HG02678 (cell line): ENCODE data around the gene DYNLL1.
"Not testable (repeated sequence)": the region's sequence is repeated elsewhere in the genome, so short reads cannot be mapped to it uniquely, and the experiment has no call there.

ENCODE experiments used
- ATAC-seq: cut with Tn5 transposase; IDR thresholded peaks from one replicate; pipeline ENCODE4 v1.9.1; 2021; ENCODE audit warnings: mild to moderate bottlenecking, moderate library complexity; ENCODE audit not compliant: unreplicated experiment

The DYNLL1 gene

DNA sequence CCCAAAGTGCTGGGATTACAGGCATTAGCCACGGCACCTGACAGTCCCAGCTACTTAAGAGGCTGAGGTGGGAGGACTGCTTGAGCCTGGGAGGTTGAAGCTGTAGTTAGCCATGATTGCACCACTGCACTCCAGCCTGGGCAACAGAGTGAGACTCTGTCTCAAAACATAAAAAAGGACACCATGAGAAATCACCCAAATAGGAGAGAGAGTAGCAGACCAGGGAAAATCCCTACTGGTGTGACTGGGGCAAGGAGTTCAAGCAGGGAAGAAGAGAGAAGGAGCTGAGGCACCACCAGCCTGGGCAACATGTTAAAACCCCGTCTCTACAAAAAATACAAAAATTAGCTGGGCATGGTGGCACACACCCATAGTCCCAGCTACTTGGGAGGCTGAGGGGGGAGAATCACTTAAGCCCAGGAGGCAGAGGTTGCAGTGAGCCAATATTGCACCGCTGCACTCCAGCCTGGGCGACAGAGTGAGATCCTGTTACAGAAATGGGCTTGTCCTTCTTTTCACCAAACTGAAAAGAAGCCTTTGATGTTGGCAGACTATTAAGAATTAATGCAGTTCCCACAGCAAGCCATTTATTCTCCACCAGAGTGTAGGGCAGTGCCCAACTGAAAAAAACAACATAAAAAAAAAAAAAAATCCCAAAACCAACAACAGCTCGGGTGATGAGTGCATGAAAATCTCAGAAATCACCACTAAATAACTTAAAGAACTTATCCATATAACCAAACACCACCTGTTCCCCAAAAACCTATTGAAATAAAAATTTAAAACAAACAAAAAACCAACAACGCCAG, 21.9 kb upstream of the DYNLL1 start:
- no peak for ATAC-seq

- ATAC-seq = no peak
Observed at GRCh38 chr12:120474616-120474960, 21.3 kb upstream of the DYNLL1 start.

- ATAC-seq = no peak
Observed at GRCh38 chr12:120475643-120476042, 20.3 kb upstream of the DYNLL1 start.

DNA sequence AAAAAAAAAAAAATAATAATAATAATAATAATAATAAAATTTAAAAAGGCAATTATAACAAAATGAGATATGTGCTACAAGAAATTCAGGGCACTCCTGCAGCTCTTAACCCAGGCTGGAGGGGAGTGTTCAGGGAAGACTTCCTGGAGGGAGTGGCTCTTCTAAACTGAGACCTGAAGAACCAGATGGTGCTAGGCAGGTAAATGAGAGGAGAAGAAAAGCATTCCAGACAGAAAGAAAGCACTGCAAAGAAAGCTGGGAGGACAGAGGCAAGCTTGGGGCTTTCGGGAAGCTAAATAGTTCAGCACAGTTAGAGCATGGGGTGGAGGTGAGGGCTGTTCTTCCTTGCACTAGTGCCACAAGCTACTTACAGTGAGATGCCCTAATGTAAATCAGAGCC, 16.5 kb upstream of the DYNLL1 start:
- no peak for ATAC-seq

GRCh38 chr12:120480211-120480610, 15.7 kb upstream of the DYNLL1 start:
- no peak for ATAC-seq

DNA sequence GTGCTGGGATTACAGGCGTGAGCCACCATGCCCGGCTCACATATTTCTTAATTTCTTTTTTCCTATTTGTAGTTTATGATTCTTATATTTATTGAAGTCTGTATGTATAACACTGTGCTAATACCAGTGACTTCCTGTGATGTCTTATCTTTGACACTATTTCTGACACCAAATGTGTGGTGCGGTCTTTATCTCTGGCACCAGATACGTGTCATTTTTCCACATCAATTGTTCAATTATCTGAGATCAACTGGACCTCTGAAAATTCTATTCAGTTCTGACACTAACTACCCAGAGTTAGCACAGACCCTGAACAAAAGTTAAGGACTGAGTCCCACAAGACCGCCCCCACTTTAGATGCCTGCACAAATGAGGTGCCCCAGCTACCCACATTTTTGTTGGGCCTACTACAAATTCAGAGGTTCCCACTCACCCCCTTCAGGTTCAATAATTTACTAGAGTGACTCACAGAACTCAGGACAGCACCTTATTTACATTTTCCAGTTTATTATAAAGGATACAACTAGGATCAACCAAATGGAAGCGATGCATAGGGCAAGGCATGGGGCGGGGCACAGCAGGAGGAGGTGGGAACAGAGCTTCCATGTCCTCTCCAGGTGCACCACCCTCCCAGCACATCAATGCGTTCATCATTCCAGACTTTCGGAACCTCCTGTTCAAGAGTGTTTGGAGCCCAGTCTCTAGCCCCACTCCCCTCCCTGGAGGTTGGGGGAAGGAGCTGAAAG, 14.7 kb upstream of the DYNLL1 start:
- ATAC-seq = no peak

DNA sequence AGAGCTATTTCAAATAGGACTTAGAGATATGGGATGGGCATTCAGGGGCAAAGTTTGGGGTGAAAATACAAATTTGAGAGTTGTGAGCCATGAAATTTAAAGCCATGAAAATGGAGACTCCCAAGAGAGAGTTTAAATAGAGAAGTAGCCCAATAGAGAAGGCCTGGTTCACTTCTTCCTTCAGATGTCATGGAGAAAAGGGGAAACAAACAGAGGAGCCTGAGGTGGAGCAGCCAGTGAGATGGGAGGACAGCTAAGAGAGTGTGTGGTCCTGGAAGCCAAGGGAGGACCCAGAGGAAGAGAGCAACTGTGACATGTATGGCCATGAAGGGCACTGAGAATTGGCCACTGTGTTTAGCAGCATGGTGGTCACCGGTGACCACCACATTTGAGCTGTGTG, 12.3 kb upstream of the DYNLL1 start:
- no peak for ATAC-seq

GRCh38 chr12:120485961-120486881, 9.7 kb upstream of the DYNLL1 start:
- no peak for ATAC-seq

GRCh38 chr12:120487552-120487951, 8.4 kb upstream of the DYNLL1 start:
- ATAC-seq = not testable (repeated sequence)

DNA sequence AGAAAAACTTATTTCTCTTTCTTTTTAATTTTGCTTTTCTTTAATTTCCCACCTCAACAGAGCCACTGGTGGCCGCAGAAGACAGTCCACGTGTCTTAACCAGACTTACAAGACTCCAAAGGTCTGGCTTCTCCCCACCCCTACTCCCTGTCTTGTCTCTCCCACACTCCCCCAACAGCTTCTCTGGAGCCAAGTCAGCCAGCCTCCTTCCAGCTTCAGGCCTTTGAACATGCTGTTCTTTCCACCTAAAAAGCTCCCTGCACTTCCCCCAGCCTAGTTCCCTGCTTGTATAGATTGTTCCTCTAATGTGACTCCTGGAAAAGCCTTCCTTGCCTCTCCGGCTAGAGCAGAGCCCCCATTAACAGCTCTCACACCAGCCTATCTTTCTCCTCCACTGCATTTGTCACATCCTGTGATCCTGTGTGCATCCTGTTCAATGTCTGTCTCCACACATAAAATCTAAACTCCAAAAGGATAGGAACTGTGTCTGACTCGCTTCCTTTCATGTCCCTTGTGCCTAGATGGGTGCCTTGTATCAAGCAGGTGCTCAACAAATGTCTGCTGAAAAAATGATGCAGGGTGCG, 7.8 kb upstream of the DYNLL1 start:
- ATAC-seq = no peak

GRCh38 chr12:120489018-120489417, 6.9 kb upstream of the DYNLL1 start:
- ATAC-seq = no peak

DNA sequence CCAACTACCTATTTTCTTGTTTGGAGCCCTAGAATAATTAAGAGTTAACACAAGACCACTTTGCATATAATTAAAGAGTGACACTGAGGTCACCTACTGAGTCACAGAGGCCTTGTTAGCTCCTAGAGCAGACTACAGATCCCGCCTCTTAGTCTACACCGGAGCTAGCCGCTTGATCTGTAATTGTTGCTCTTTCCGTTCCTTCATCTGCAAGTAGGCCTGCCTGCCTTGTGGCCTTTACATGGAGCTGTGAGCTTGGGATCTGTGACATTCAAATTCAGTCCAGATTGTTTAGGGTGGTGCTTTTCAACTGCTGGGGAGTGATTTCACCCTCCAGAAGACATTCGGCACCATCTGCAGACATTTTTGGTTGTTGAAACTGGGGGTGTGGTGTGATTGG, 5.6 kb upstream of the DYNLL1 start:
- ATAC-seq = no peak

- ATAC-seq = no peak
Observed at GRCh38 chr12:120490833-120491512, 4.9 kb upstream of the DYNLL1 start.

GRCh38 chr12:120495186-120495730, 655 bp upstream of the DYNLL1 start:
- no peak for ATAC-seq

- peak; percentile 20 for ATAC-seq
Observed at GRCh38 chr12:120496413-120497340, 764 bp downstream of the DYNLL1 start.

GRCh38 chr12:120497524-120498150, 1.7 kb downstream of the DYNLL1 start:
- ATAC-seq = no peak

DNA sequence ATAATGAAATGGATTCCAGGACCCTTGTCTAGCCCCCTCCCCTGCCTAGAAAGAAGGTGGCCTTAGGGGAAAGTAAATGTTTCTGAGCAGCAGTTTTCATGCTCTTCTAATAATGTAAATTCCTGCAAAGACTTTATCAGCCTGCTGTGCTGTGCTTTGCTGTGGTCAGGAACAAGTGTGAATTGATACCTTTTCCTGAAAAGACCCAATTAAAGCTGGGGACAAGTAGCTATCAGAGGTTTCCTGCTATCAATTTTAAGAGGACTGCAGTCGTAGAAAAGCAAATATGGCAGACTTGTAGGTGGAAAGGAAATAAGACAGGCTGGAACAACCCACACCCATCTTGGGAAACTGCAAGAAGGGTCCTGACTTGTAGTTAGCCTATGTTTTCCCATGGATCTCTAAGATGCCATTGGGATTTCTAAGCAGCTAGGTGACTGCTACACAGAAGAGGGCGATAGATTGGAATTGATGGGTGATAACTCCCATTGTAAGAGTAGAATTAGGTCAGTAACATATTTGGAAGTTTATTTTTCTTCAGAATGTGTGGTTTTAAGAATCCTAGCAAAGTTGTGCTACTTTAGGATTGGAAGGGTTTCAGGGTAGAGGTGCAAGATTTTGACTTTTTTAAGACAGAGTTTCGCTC, 3.1 kb downstream of the DYNLL1 start:
- no peak for ATAC-seq

- ATAC-seq = no peak
Observed at GRCh38 chr12:120500581-120500980, 4.7 kb downstream of the DYNLL1 start.
